NCI-H1436 treated with DMSO at 0.1 percent for 48 hours (cell line): ENCODE measurements around the gene TACC2.
"Not testable (repeated sequence)": the region's sequence is repeated elsewhere in the genome, so short reads cannot be mapped to it uniquely, and the experiment has no call there.

ENCODE experiments used
- DNase-seq: peaks from one replicate; lab custom pipeline; 2025; lab: John Stamatoyannopoulos, UW

The TACC2 gene, protein sequence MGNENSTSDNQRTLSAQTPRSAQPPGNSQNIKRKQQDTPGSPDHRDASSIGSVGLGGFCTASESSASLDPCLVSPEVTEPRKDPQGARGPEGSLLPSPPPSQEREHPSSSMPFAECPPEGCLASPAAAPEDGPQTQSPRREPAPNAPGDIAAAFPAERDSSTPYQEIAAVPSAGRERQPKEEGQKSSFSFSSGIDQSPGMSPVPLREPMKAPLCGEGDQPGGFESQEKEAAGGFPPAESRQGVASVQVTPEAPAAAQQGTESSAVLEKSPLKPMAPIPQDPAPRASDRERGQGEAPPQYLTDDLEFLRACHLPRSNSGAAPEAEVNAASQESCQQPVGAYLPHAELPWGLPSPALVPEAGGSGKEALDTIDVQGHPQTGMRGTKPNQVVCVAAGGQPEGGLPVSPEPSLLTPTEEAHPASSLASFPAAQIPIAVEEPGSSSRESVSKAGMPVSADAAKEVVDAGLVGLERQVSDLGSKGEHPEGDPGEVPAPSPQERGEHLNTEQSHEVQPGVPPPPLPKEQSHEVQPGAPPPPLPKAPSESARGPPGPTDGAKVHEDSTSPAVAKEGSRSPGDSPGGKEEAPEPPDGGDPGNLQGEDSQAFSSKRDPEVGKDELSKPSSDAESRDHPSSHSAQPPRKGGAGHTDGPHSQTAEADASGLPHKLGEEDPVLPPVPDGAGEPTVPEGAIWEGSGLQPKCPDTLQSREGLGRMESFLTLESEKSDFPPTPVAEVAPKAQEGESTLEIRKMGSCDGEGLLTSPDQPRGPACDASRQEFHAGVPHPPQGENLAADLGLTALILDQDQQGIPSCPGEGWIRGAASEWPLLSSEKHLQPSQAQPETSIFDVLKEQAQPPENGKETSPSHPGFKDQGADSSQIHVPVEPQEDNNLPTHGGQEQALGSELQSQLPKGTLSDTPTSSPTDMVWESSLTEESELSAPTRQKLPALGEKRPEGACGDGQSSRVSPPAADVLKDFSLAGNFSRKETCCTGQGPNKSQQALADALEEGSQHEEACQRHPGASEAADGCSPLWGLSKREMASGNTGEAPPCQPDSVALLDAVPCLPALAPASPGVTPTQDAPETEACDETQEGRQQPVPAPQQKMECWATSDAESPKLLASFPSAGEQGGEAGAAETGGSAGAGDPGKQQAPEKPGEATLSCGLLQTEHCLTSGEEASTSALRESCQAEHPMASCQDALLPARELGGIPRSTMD (N-terminal part only)

DNA sequence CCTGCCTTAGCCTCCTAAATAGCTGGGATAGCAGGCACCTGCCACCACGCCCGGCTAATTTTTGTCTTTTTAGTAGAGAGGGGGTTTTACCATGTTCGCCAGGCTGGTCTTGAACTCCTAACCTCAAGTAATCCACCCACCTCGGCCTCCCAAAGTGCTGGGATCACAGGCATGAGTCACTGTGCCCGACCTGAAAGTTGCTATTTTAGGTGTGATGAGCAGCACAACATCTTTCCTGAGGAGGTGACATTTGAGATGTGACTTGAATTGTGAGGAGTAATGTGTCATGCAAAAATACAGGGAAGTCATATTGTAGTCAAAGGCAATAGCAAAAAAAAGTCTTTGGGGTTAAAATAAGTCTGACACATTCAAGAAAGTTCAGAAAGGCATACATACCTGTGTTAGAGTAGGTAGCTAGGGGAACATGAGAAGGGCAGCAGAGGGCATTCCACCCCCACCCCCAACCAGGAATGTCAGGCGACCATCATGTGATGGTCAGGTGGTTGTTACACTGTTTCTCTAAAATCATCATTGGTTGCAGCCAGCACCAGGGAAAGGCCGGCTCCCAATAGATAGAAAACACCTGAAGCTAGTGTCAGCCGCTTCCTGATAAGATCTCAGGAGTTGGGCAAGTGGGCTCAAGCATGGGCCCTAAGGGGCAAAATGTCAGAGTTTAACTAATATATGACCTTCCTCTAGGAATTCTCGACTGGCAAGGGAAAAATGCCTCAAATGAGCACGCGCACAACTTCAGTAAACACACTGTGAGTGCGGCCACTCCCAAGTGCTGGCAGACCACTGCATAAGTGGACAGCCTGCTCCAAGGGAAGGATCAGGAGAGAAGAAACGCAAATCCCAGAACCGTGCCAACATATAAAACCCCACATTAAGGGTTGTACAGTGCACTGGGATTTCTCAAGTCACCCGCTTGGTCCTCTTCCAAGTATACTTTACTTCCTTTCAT, at the start of gene TACC2:
Gene TACC2, plus strand, starts transcription at position 803 of the 964 bp plus-strand sequence. CDS start 32,819 bp downstream, outside the sequence.
- DNase-seq, result no peak

DNA sequence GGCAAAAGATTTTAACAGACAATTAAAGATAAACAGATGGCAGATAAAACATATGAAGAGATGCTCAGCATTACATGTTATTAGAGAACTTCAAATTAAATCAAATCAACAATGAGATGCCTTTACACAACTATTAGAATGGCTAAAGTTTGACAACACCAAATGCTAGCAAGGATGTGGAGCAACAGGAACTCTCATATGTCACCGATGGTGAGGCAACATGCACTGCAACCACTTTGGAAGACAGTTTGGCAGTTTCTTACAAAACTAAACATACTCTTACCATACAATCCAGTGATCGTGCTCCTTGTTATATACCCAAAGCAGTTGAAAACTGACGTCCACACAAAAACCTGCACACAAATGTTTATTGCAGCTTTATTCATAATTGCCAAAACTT, 47.4 kb upstream of the TACC2 start:
- no peak for DNase-seq

GRCh38 chr10:121942749-121943416, 46.1 kb upstream of the TACC2 start:
- DNase-seq, result no peak

DNA sequence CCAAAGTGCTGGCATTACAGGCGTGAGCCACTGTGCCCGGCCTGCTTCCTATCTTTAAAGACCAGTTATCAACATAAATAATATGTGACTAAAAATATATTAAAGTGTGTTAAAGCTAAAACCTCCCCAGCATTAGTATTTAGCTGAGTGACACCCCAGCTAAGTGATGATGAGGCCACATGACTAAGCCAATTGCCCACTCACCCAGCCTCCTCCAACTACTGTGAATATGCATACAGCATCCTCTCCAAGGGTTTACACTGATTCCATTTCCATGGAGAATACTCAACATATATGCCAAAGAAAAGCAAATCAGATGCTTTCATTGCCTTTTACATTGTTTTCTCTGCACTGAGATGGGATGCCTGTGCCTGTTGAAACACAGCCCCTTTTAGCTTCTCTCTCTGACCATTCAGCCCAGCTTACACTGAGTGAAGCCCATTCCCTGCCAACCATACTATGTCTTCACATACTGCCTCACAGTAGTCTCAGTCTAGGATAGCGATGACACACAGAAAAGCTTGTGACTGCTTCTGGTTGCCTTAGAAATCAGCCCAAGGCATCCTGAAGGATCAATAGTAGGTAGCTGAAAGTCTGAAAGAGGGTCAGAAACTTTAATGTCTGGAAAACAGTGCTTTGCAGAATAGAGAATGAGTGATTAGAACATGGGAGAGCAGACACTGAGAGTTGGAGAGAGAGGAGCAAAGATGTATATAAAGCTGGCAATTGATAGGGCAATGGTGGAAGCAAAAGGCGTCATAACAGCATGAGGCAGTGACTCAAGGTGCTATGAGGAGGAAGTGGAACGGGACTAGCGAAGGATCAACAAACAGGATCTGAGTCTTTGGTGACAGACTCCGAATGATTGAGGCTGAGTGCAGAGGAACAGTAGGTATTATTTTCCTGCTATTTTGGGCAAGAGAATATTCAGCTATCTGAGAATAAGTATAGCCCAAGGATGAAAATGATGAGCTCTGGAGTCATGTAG, 41.3 kb upstream of the TACC2 start:
- DNase-seq, result no peak

DNA sequence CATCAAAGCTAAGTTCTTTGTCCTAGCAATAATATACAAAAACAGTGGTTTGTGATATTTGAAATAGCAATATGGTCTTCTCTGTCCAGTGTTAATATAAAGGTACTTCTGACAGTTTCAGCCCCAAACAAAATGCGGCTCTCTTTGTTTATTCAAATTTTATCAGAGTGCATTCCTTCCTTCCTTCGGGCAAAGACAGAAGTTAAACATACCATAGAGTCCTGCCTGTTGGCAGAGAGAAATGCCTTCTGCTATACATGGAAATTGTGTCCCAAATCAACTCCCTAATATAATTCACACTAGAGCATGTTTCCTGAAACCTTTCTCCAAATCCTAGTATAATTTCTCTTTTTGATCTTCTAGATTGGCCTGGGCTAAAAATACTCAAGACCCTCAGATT, 39.9 kb upstream of the TACC2 start:
- no peak for DNase-seq

- DNase-seq, result no peak
These were observed 39.5 kb upstream of the TACC2 start for GRCh38 chr10:121949451-121949850.

DNA sequence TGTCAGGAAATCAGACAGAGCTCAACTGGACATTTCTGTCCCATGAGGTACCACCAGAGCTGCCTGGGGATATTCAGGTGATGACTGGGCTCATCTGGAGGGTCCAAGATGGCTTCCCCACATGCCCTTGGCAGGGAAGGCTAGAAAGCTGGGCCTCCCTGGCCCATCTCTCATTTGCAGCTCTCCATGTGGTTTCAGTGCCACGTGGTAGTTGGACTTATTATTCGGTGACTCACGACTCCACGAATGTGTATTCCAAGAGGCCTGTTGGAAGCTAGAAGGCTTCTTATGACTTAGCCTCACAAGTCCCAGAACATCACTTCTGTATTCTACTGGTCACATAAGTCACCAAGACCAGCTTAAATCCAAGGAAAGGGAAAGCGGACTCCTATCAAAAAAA, 36.7 kb upstream of the TACC2 start:
- DNase-seq, result no peak

- no peak for DNase-seq
These were observed 32.6 kb upstream of the TACC2 start for GRCh38 chr10:121956111-121957061.

- no peak for DNase-seq
These were observed 29.3 kb upstream of the TACC2 start for GRCh38 chr10:121959671-121960070.

GRCh38 chr10:121961456-121961855, 27.5 kb upstream of the TACC2 start:
- DNase-seq, result no peak

GRCh38 chr10:121965996-121966395, 23.0 kb upstream of the TACC2 start:
- no peak for DNase-seq

GRCh38 chr10:121969086-121969485, 19.9 kb upstream of the TACC2 start:
- DNase-seq, result not testable (repeated sequence)

GRCh38 chr10:121974019-121974534, 14.9 kb upstream of the TACC2 start:
- no peak for DNase-seq

GRCh38 chr10:121974535-121975294, 14.2 kb upstream of the TACC2 start, which contains the start of gene NSMCE4A:
Gene NSMCE4A (minus strand): TSS chr10:121975217. CDS start chr10:121975165, 52 bp downstream.
- DNase-seq, result no peak

GRCh38 chr10:121975295-121976086, 13.5 kb upstream of the TACC2 start:
- no peak for DNase-seq

DNA sequence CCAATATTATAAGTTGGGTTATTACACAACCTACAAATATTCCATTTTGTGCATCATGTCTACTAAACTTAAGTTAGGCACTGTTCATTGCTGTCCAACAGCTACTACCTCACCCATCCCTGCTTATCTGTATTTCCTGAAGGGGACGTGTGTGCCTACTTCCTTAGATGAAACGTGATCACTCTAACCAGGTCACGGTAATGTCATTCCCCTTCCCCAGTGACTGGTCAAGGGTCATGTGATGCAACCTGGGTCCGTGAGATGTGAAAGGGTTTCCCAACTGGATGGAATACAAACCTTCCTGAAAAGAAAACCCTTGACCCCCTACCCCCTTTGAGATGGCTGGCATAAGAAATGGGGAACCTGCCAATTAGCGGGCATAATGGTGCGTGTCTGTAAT, 12.4 kb upstream of the TACC2 start:
- no peak for DNase-seq
